Bone marrow (tissue), 2 donors: ENCODE data around the gene RNF111.
"Not testable (repeated sequence)": the region's sequence is repeated elsewhere in the genome, so short reads cannot be mapped to it uniquely, and the experiment has no call there.

Experiments
- DNase-seq, 2 donors: peaks; one replicate each; lab custom pipeline; 2025; lab: John Stamatoyannopoulos, UW

RNF111 gene

DNA sequence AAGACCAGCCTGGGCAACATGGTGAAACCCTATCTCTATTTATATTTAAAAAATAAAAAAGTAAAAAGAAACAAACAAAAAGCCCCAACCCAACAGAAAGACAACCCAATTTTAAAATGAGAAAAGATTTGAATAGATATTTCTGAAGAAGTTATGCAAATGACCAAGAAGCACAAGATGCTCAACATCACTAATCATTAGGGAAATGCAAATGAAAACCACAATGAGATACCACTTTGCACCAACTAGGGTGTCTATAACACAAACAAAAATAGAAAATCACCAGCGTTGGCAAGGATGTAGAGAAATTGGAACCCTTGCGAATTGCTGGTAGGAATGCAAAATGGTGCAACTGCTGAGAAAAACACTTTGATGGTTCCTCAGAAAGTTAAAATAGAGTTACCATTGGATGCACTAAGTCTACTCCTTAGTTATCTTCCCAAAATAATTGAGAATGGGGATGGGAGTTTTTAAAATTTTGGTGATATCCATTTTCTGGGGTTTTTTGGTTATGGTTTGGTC lies 71.7 kb downstream of the RNF111 start:
- no peak for DNase-seq

DNA sequence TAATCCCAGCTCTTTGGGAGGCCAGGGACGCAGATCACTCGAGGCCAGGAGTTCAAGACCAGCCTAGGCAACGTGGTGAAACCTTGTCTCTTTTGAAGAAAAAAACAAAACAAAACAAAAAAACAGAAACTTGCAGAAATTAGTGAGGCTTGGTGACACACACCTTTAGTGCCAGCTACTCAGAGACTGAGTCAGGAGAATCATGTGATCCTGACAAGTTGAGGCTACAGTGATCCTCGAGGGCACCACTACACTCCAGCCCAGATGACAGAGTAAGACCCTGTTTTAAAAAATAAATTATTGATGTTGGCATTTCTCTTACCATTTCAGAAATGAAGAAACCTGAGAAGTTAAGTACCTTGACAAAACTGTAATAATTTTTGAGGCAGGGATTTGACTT lies 72.9 kb downstream of the RNF111 start:
- DNase-seq = no peak

DNA sequence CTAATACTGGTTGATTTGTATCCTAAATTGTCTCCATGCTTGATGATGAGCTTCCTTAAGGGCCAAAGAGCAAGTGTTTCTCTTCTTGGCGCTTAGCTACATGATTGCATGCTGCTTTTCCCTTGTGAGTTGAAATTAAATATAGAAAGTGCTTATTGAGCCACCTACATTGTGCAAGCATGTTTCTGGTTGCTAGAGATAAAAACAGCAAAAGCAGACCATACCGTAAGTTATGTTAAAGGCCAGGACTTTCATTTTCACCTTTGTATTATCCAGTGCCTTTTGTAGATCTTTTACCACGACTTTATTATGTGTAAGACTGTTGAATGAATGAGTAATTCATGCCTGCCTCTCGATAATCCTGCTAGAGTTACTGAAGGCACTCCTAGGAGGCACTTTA lies 75.6 kb downstream of the RNF111 start:
- DNase-seq = no peak

DNA sequence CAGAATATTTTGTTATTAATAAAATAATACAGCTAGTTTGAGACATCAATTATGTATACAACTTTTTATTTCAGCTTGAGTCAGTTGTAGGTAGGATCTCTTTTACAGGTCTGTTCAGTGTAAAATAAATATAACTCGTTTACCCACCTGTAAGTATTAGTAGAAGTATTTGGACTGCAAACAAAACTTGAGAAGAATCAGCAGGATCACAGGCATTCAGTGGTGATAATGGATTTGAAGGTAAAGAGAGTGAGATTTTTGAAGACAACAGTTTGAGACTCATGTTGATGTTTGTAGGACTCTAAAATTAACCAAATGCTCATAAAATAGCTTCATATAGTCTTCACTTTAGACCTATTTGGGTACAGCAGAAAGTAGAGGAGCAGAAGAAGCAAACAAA lies 82.0 kb downstream of the RNF111 start:
- DNase-seq = no peak

DNA sequence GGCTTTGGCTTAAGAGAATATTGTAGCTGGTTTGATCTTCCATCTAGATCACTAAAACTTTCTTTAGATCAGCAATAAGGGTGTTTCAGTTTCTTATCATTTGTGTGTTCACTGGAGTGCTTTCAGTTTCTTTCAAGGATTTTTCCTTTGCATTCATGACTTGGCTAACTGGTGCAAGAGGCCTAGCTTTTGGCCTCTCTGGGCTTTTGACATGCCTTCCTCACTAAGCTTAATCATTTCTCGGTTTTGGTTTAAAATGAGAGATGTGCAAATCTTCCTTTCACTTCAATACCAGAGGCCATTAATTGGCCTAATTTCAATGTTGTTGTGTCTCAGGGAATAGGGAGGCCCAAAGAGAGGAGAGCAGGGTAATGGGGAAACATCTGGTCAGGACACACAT lies 87.1 kb downstream of the RNF111 start:
- no peak for DNase-seq

DNA sequence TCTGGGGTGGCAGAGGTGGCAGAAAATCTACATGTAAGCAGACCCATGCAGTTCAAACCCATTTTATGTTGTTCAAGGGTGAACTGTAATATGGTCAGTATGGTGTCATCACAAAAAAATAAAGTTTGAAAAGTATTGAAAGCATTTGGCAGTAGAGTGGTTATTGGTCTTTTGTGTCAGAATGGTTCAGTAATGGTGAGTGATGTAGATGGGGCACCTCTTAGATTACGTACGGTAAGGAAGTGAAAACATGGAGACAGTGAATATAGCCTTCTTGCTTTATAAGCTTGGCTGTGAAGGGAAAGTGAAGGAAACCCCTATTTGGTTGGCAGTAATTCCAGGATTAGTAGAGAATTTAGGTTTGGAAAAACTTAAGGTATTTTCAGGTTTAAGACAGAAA lies 100.3 kb downstream of the RNF111 start:
- DNase-seq = no peak

DNA sequence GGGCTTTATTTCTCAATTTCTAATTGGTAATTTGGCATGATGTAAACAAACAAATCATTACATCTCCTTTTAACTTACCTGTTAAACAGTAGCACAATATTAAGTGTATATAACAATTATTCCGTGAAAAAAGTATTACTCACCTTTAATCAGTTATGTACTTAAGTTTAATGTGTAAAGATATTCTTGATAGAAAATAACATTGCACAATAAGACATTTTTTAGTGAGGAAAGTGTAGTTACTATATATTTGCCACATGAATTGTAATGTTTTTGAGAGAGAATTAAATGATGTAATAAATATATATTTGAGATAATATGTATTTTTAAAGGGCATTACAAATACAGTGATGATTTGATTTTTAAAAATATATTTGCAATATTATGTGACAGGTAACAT lies 106.6 kb downstream of the RNF111 start:
- no peak for DNase-seq

DNA sequence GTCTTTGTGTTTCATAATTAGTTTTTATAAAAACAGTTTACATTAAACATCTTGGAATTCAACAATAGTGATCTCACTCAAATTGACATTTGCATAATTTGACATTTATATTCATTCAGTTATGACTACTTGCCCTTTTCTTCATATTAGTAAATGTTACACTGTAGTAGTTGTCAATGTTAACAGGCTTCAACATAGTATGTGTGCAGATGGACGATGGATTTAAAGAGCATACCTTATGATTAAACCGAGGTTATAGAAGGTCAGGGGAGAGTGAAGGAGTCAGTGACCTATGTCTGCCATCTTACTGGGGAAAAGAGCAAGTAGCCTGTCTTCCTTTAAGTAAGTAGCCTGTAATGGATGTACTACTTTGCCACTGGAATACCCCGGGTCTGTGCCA lies 109.0 kb downstream of the RNF111 start:
- no peak for DNase-seq

DNA sequence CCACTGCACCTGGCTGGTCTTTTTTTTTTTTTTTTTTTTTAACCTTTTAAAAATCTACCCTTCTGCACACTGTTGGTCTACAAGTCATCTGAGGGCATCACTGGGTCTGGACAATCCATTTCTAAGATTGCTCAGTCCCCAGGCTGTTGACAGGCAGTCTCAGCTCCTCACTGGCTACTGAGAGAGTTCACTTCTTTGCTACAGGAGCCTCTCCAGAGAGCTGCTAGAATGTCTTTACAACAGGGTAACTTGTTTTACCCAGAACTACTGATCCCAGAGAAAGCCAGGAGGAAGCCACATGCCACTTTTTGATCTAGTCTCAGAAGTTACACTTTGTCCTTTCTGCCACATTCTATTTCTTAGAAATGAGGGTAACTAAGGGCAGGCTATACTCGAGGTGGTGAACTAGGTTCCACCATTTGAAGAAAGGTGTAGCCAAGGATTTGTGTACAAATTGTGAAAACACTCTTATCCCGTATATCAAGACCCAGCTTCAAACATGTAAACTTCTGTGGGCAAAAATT lies 111.8 kb downstream of the RNF111 start:
- DNase-seq = no peak

DNA sequence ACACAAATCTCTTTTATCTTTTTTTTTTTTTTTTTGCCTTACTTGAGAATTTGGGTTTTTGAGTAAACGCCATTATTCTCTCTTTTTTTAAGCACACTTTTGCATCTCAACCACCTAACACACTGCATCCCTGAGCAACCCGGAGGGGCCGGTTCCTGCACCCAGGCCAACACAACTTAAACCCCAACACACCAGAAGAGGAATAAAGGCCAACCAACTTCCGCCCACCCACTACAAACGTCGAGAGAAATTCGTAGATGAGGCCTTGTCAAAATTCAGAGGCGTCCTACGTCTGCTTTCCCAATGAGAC lies 117.1 kb downstream of the RNF111 start:
- peak in 1 of 2 donors; percentile 53 for DNase-seq

DNA sequence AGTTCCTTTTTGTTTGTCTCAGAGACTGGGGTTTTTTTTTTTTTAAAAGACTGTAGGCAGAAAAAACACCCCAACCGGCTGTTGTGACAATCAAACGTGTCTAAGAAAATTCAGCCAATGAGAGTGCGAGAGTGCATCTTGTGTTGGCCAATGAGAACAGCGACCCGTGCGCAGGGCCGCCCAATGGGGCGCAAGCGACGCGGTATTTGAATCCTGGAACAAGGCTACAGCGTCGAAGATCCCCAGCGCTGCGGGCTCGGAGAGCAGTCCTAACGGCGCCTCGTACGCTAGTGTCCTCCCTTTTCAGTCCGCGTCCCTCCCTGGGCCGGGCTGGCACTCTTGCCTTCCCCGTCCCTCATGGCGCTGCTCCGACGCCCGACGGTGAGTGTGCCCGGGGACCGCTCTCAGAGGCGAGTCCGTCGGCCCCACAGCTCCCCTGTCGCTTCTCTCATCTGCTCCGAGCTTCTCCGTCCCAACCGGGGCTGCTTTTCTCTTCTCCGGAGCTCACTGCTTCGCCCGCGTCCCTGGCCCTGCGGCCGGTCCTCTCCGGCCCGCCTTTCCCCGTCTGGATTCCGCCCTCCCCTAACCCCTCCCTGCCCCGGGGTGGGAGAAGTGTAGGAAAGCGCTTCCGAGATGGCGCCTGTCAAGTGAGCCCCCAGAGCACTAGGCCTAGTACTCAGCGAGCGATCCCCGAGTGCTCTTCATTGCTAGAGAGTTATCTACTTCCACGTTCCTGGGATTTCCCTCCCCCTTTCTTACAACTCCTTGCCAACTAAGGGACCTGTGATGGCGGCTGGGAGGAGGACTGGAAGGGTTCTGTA lies 117.7 kb downstream of the RNF111 start, which contains the start of gene CCNB2:
CCNB2 (plus strand) TSS at position 235 of the 821 bp plus-strand sequence; CDS start at position 358, 123 bp downstream.
- DNase-seq = peak; percentile 53 to 93

DNA sequence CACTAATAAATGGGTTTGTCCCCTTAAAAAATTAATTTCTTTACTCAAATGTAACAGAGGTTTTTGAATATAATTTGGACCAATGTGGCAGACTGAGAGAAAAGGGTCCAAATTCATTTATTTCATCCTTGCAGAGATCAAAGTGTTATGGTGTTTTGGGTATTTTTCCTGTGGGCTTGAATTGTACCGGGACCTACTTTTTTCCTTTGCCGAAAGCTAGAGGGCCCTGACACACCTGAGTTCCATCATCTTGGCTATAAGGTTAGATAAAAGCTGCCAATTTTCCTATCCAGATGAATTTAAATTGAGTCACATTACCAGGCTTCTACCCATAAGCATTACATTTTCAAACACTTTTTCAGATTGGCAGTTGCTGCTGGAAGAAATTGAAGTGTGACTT lies 118.4 kb downstream of the RNF111 start:
- no peak for DNase-seq

DNA sequence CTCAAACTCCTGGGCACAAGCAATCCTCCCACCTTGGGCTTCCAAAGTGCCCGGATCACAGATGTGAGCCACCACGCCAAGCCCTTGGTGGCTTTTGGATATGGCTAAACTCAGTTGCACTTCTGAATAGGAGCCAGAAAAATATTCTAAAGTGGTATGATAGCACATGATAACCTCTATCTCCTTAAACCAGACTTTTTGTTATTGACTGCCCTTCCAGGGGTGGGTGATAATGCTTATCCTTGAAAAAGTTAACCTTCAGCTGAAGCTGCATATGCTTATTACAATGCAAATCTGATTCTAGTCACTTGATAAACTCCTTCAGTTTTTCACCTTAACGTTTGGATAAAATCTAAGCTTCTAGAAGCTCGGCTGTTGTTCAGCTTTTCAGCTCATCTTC lies 123.8 kb downstream of the RNF111 start:
- DNase-seq = no peak

DNA sequence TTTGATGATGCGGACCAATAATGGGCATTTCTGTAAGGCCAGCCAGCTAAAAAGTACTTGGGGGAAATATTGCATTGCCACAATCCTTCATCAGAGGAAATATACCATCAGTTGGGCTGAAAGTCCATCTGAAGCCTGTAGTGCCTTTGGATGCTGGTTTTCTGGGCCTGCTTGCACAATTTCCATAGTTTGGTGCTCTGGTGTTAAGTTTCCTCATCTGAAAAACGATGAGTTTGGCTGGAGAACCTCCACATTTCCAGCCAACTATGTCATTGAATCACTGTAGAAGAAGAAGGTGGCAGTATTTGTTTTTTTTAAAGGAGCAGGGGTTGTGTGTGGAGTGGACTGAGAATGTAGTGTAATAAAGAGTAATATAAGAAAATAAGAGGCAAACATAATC lies 127.6 kb downstream of the RNF111 start:
- DNase-seq = no peak

DNA sequence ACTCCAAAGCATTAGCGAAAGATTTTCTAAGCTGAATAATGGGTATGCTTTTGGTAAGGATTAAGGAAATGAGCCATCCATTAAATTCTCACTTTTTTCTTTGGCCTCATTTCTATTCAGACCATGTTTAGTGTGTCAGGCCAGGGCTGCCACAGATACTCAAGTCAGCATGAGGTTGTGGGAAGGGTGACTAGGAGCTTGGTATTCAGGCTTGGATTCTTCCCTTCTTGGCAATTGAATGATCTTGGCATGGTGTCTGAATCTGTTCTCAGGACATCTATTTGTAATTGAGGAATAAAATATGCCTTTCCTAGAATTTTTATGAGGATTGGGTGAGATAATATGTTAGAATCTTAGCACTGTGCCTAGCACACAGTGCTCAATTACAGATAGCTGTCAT lies 128.7 kb downstream of the RNF111 start:
- DNase-seq = no peak

DNA sequence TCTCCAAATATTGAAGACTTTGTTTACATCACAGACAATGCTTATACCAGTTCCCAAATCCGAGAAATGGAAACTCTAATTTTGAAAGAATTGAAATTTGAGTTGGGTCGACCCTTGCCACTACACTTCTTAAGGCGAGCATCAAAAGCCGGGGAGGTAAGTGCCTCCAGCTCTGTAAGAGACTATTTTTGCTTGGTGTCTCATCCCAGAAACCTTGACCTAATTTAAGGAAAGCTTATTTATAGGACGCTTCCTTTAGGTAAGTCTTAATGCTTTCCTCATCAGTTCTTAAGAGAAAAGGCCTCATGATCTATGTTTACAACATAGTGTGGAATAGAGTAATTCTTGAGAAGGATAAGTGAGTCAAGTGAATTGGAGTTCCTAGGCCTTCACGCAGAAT lies 129.3 kb downstream of the RNF111 start:
- DNase-seq = no peak

DNA sequence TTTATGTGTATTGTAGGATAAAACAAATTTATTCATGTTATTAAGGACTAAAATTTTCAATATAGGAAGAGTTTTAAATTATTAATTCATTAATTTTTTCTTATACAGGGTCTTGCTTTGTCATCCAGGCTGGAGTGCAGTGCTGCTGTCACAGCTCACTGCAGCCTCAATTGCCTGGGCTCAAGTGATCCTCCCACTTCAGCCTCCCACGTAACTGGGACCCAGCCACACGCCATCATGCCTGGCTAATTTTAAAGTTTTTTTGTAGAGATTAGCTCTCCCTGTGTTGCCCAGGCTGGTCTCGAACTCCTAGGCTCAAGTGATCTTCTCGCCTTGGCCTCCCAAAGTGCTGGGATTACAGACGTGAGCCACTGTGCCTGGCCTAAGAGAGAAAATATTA lies 132.2 kb downstream of the RNF111 start:
- no peak for DNase-seq

DNA sequence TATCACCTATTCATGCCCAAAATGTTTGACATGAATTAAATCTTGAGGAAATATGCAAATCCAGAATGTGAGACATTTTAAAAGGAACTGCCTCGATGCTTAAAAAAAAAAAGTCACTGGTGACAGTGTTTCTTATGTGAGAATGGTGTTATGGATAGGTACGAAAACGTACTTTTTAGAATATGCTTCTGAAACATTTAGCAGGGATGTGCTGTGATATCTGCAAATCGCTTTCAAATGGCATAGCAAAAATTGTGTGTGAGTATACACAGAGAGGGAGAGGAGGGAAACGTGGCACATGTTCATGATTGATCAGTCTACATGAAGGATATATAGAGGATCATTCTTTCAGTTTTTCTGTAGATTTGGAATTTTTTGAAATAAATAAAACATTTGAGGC lies 133.5 kb downstream of the RNF111 start:
- no peak for DNase-seq

DNA sequence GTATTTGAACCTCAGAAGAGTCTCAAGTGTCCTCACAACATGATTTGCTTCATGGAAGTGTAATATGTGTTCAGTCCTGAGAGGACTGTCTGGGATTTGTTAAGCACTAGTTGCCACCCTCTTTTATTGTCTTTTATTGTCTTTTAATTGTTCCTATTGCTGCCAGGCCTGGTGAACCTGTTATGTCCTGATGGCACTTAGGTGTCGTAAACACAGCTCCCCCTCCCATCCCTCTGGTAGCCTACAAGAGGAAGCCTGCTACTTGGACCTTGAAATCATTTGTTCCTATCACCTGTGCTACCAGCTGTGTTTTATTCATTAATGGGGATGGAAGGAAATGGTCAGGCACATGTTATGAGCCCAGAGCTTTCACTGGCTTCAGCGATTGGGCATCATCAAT lies 136.8 kb downstream of the RNF111 start:
- no peak for DNase-seq

DNA sequence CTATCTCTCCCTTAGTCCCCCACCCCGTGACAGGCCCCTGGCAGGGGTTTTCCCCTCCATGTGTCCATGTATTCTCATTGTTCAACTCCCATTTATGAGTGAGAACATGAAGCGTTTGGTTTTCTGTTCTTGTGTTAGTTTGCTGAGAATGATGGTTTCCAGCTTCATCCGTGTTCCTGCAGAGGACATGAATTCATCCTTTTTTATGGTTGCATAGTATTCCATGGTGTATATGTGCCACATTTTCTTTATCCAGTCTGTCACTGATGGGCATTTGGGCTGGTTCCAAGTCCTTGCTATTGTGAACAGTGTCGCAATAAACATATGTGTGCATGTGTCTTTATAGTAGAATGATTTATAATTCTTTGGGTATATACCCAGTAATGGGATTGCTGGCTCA lies 138.2 kb downstream of the RNF111 start:
- not testable (repeated sequence) for DNase-seq

DNA sequence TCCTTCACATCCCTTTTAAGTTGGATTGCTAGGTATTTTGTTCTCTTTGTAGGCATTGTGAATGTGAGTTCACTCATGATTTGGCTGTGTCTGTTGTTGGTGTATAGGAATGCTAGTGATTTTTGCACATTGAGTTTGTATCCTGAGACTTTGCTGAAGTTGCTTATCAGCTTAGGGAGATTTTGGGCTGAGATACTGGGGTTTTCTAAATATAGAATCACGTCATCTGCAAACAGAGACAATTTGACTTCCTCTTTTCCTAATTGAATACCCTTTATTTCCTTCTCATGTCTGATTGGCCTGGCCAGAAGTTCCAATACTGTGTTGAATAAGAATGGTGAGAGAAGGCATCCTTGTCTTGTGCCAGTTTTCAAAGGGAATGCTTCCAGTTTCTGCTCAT lies 139.8 kb downstream of the RNF111 start:
- DNase-seq = peak in 1 of 2 donors; percentile 27

DNA sequence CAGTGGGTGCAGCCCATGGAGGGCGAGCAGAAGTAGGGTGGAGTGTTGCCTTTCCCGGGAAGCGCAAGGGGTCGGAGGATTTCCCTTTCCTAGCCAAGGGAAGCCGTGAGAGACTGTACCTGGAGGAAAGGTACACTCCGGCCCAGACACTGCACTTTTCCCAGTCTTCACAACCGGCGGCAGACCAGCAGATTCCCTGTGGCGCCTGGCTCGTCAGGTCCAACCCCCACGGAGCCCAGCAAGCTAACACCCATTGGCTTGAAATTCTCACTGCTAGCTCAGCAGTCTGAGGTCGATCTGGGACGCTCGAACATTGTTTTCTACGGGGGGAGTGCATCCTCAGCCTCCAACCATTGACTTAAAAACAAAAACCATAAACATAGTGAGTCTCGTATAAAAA lies 144.0 kb downstream of the RNF111 start:
- DNase-seq = no peak

DNA sequence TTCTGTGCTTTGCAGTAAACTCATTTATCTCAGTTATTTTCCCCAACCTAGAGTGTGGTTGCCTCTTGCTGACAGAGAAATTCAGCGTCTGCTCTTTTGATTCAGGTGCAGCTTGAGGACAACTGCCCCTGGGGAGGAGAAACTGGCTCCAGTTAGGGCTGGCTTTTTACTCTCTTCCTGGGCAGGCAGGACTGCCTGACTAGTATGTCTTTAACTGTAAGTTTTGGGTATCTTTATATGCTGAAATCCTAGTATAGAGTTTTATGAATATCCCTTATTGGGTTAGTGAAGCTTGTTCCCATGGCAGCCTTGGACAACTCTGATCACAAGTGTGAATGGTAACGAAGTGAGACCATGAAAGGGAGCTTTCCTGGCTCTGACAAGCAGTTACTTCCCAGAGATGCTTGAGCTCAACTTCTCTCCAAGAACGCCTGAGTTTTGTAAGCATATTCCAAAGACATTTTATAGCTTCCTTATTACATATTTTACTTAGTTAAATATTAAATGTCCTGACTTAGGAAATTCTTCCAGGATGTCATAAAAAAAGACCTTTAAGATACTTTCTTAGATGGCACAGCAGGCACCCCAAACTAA lies 144.6 kb downstream of the RNF111 start:
- DNase-seq = no peak
